Left kidney (tissue), 2 donors: Measurements from ENCODE around the gene ARID1B. TPM values are rescaled to one million over a fixed set of nuclear protein-coding genes. Genes with fewer than 3 reads are reported as not detected.

Experiments
- DNase-seq: peaks from one replicate; pipeline ENCODE4 v3.0.0-alpha.2; 2013
- polyA plus RNA-seq: library from polyadenylated mRNA; unstranded; fragments of 120-200 nt; gene quantifications from one replicate; pipeline ENCODE4 v1.2.1, GENCODE V29; 2013; ENCODE audit not compliant: insufficient read length

The ARID1B gene
- polyA plus RNA-seq, 1 donor = 87.7 TPM

GRCh38 chr6:156992020-156992804 lies 215.0 kb downstream of the ARID1B start:
- DNase-seq = no peak

GRCh38 chr6:156993713-156994112 lies 216.5 kb downstream of the ARID1B start:
- no peak for DNase-seq

- DNase-seq = no peak
These were observed 217.3 kb downstream of the ARID1B start for GRCh38 chr6:156994215-156995076.

GRCh38 chr6:156995502-156995901 lies 218.3 kb downstream of the ARID1B start:
- no peak for DNase-seq

GRCh38 chr6:156996265-156996664 lies 219.1 kb downstream of the ARID1B start:
- DNase-seq = no peak

- DNase-seq = no peak
These were observed 221.7 kb downstream of the ARID1B start for GRCh38 chr6:156998794-156999330.

- DNase-seq = no peak
These were observed 222.6 kb downstream of the ARID1B start for GRCh38 chr6:156999762-157000161.

- no peak for DNase-seq
These were observed 224.5 kb downstream of the ARID1B start for GRCh38 chr6:157001716-157002115.

GRCh38 chr6:157002774-157003173 lies 225.6 kb downstream of the ARID1B start:
- no peak for DNase-seq

GRCh38 chr6:157005940-157006339 lies 228.8 kb downstream of the ARID1B start:
- no peak for DNase-seq

GRCh38 chr6:157008568-157008967 lies 231.4 kb downstream of the ARID1B start:
- DNase-seq = no peak

GRCh38 chr6:157012355-157012754 lies 235.2 kb downstream of the ARID1B start:
- DNase-seq = no peak

GRCh38 chr6:157013649-157014304 lies 236.6 kb downstream of the ARID1B start:
- DNase-seq = no peak

- no peak for DNase-seq
These were observed 237.7 kb downstream of the ARID1B start for GRCh38 chr6:157014871-157015270.

- no peak for DNase-seq
These were observed 239.8 kb downstream of the ARID1B start for GRCh38 chr6:157017022-157017421.

GRCh38 chr6:157017861-157018260 lies 240.7 kb downstream of the ARID1B start:
- DNase-seq = no peak

- no peak for DNase-seq
These were observed 242.0 kb downstream of the ARID1B start for GRCh38 chr6:157019115-157019641.

- no peak for DNase-seq
These were observed 242.6 kb downstream of the ARID1B start for GRCh38 chr6:157019733-157020132.

- no peak for DNase-seq
These were observed 243.2 kb downstream of the ARID1B start for GRCh38 chr6:157020398-157020797.

GRCh38 chr6:157020881-157021343 lies 243.7 kb downstream of the ARID1B start:
- DNase-seq = peak; percentile 61

- DNase-seq = peak; percentile 86
These were observed 244.3 kb downstream of the ARID1B start for GRCh38 chr6:157021344-157021992.
